HepG2 (cell line): ENCODE results near the gene STIM1. TPM values are rescaled to one million over a fixed set of nuclear protein-coding genes. Genes with fewer than 3 reads are reported as not detected.

Source experiments
- FOXO1 ChIP-seq: sonication (generic); formaldehyde crosslinking; IDR thresholded peaks from 2 replicates; pipeline ENCODE4 v1.4.0; 2020; ENCODE audit warnings: missing genetic modification reagents
- NKX3-1 ChIP-seq: sonication (generic); formaldehyde crosslinking; IDR thresholded peaks from 2 replicates; pipeline ENCODE4 v1.5.0; 2020; ENCODE audit warnings: missing genetic modification reagents
- SALL2 ChIP-seq: sonication (generic); formaldehyde crosslinking; IDR thresholded peaks from 2 replicates; pipeline ENCODE4 v1.8.1; 2023; ENCODE audit warnings: mild to moderate bottlenecking, missing genetic modification reagents, inconsistent platforms
- SOX5 ChIP-seq: IDR thresholded peaks from 2 replicates; pipeline ENCODE4 v1.6.1; 2016; ENCODE audit warnings: borderline replicate concordance
- SP2 ChIP-seq: sonication (generic); formaldehyde crosslinking; IDR thresholded peaks from 2 replicates; pipeline ENCODE4 v1.5.1; 2020; ENCODE audit warnings: mild to moderate bottlenecking, missing genetic modification reagents
- ZBTB38 ChIP-seq: sonication (generic); formaldehyde crosslinking; IDR thresholded peaks from 2 replicates; pipeline ENCODE4 v1.5.1; 2020; ENCODE audit warnings: mild to moderate bottlenecking, missing genetic modification reagents
- ZNF501 ChIP-seq: sonication (generic); formaldehyde crosslinking; IDR thresholded peaks from 2 replicates; pipeline ENCODE4 v1.5.1; 2020; ENCODE audit warnings: mild to moderate bottlenecking, moderate library complexity, missing genetic modification reagents
- ZNF766 ChIP-seq: sonication (generic); formaldehyde crosslinking; IDR thresholded peaks from 2 replicates; pipeline ENCODE4 v1.5.0; 2020; ENCODE audit warnings: missing genetic modification reagents, borderline replicate concordance
- polyA plus RNA-seq, 8 experiments: library from polyadenylated mRNA; depleted of rRNA in 3 of 8; stranded (reverse) in 7 of 8; unstranded in 1 of 8; fragments of >200 nt; fragmentation: Illumina TruSeq in 4 of 8; extraction: Trizol in 4 of 8; gene quantifications; 2 replicates each; pipeline versions ENCODE4 v1.2.1 to v1.2.3, GENCODE V29; 2011 to 2016; ENCODE audit warnings: low read depth in 4 of 8, missing spikeins in 1 of 8, mixed read lengths in 1 of 8; ENCODE audit not compliant: insufficient read depth in 1 of 8
- total RNA-seq, 5 experiments: library from RNA; depleted of rRNA; stranded (reverse); fragments of >200 nt; fragmentation: Illumina TruSeq; extraction: Trizol; gene quantifications; 2 replicates each; pipeline ENCODE4 v1.2.3, GENCODE V29; 2016; ENCODE audit warnings: low read depth in 1 of 5
- TF ChIP-seq, protein P1 (sequence below): IDR thresholded peaks from 2 replicates; pipeline ENCODE4 v1.4.0; 2020; ENCODE audit warnings: mild to moderate bottlenecking, missing genetic modification reagents
- TF ChIP-seq, protein P2 (sequence below): sonication (generic); formaldehyde crosslinking; IDR thresholded peaks from 2 replicates; pipeline ENCODE4 v1.8.1; 2023; ENCODE audit warnings: missing genetic modification reagents, mild to moderate bottlenecking, borderline replicate concordance

The STIM1 gene
- total and polyA plus RNA-seq, 2 of the 13 experiments (the other 11 are each of a cell fraction or from before 2014, with no cell fraction given): 19.2 to 28.5 TPM

DNA sequence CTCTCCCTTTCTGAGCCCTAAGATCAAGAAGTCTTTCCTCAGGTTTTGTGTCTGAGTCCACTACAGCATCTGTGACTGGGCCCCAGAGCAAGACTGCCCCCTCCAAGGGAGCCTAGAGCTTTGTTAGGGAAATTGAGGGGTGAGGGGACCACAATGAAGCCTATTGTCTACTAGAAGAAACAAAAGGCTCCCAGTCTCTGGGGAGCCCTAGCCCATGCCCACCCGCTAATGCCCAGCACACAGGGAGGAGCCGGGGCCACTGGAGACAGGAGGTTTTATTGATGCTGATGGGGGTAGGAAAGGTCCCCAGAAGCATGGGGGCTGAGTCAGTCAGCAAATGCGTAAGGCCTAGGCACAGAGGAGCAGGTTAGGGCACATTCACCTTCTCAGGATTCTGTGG lies 28.7 kb upstream of the STIM1 start (continued):
- TF ChIP-seq, protein P1, sequence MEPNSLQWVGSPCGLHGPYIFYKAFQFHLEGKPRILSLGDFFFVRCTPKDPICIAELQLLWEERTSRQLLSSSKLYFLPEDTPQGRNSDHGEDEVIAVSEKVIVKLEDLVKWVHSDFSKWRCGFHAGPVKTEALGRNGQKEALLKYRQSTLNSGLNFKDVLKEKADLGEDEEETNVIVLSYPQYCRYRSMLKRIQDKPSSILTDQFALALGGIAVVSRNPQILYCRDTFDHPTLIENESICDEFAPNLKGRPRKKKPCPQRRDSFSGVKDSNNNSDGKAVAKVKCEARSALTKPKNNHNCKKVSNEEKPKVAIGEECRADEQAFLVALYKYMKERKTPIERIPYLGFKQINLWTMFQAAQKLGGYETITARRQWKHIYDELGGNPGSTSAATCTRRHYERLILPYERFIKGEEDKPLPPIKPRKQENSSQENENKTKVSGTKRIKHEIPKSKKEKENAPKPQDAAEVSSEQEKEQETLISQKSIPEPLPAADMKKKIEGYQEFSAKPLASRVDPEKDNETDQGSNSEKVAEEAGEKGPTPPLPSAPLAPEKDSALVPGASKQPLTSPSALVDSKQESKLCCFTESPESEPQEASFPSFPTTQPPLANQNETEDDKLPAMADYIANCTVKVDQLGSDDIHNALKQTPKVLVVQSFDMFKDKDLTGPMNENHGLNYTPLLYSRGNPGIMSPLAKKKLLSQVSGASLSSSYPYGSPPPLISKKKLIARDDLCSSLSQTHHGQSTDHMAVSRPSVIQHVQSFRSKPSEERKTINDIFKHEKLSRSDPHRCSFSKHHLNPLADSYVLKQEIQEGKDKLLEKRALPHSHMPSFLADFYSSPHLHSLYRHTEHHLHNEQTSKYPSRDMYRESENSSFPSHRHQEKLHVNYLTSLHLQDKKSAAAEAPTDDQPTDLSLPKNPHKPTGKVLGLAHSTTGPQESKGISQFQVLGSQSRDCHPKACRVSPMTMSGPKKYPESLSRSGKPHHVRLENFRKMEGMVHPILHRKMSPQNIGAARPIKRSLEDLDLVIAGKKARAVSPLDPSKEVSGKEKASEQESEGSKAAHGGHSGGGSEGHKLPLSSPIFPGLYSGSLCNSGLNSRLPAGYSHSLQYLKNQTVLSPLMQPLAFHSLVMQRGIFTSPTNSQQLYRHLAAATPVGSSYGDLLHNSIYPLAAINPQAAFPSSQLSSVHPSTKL (CRISPR knock-in tag): no peak
- TF ChIP-seq, protein P2, sequence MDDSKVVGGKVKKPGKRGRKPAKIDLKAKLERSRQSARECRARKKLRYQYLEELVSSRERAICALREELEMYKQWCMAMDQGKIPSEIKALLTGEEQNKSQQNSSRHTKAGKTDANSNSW (CRISPR knock-in tag): no peak
- TF ChIP-seq ZBTB38 (CRISPR knock-in tag) (no peak), NKX3-1 (no peak), FOXO1 (CRISPR knock-in tag) (no peak), ZNF501 (CRISPR knock-in tag) (no peak), SOX5 (CRISPR knock-in tag) (no peak), ZNF766 (CRISPR knock-in tag) (no peak), SALL2 (no peak), SP2 (no peak)
